Muscle layer of duodenum (tissue), 2 donors: ENCODE data around the gene STK24.

ENCODE experiments used
- H3K27ac ChIP-seq: one replicate; pipeline ENCODE4 v1.7.0; 2013; ENCODE audit warnings: mild to moderate bottlenecking, low read length
- H3K27me3 ChIP-seq: one replicate; pipeline ENCODE4 v1.7.0; 2013; ENCODE audit warnings: low read depth, mild to moderate bottlenecking, control low read depth, low read length
- H3K36me3 ChIP-seq, 2 donors: one replicate each; pipeline ENCODE4 v1.7.0; 2013; ENCODE audit warnings: low read length in 2 of 2, control low read depth in 1 of 2, mild to moderate bottlenecking in 1 of 2; ENCODE audit not compliant: insufficient read depth in 2 of 2, control insufficient read depth in 1 of 2
- H3K4me1 ChIP-seq, 2 donors: one replicate each; pipeline ENCODE4 v1.7.0; 2013; ENCODE audit warnings: low read length in 2 of 2, mild to moderate bottlenecking in 2 of 2, control low read depth in 1 of 2, moderate library complexity in 1 of 2; ENCODE audit not compliant: insufficient read depth in 2 of 2, control insufficient read depth in 1 of 2
- H3K4me3 ChIP-seq, 2 donors: one replicate each; pipeline ENCODE4 v1.7.0; 2013; ENCODE audit warnings: low read length in 2 of 2, low read depth in 1 of 2, mild to moderate bottlenecking in 1 of 2
- H3K9me3 ChIP-seq, 2 donors: one replicate each; pipeline ENCODE4 v1.7.0; 2013; ENCODE audit warnings: low read length in 2 of 2, control low read depth in 1 of 2, mild to moderate bottlenecking in 1 of 2; ENCODE audit not compliant: control insufficient read depth in 1 of 2
- donor health status: healthy.

Gene STK24

GRCh38 chr13:98514288-98514687 is 62.6 kb downstream of the STK24 start:
- no peaks in the 10 kb centered on the region for H3K27me3 ChIP-seq
- no peak overlapping the region for H3K27ac ChIP-seq
- peaks cover 7 to 17% of the 10 kb centered on the region in 2 donors for H3K4me1 ChIP-seq
- no peaks in the 10 kb centered on the region for H3K9me3 ChIP-seq
- no peak overlapping the region for H3K4me3 ChIP-seq
- peaks cover 0 to 10% of the 10 kb centered on the region in 2 donors for H3K36me3 ChIP-seq

- Histone ChIP-seq H3K4me3 (no peak overlapping the region), H3K4me1 (peaks cover 7 to 17% of the 10 kb centered on the region in 2 donors), H3K27ac (no peak overlapping the region), H3K36me3 (peaks cover 0 to 6% of the 10 kb centered on the region in 2 donors), H3K9me3 (no peaks in the 10 kb centered on the region), H3K27me3 (no peaks in the 10 kb centered on the region)
Observed at GRCh38 chr13:98513837-98514236, 63.1 kb downstream of the STK24 start.

DNA sequence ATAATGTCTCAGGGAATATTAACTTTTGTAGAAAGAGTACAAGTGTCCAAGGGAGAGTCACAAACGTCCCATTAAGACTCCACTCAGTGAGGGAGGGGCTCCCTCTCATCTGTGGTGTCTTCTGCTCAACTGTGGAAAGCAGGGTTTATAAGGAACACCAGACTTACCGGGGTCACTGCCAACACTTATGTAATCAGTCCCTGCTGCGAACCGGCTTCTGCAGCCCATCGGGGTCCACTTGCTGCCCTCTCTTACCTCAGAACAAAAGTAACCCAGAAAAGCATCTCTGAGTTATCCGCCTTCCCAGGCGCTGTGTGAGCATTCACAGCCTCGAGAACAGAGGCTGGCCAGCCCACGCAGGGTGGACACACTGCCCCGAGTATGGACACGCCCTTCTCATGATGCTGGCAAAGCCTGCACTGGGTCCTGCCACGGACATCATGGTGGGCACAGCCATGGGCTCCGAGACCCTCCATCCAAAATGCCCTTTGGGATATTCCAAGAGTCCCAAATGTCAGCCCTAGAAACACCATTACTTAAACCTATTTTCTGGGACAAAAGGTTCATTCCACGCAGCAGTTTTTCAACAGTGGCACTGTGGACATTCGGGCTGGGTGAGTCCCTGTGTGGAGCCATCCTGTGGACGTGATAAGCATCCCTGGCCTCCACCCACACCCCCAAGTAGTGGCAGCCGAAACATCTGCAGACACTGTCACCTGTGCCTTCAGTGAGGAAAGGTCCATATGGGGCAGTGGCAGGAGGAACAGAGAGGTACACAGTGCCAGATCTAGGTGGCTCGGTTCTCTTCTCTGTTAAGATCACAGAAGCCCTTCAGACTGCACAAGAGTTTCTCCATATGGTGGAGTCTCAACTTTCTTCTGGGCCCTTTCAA is 63.9 kb downstream of the STK24 start:
- H3K4me1 ChIP-seq: peaks cover 13 to 23% of the 10 kb centered on the region in 2 donors
- no peak overlapping the region for H3K27ac ChIP-seq
- H3K36me3 ChIP-seq: peaks cover 0 to 2% of the 10 kb centered on the region in 2 donors
- no peak overlapping the region for H3K4me3 ChIP-seq
- H3K27me3 ChIP-seq: no peaks in the 10 kb centered on the region
- H3K9me3 ChIP-seq: no peaks in the 10 kb centered on the region

DNA sequence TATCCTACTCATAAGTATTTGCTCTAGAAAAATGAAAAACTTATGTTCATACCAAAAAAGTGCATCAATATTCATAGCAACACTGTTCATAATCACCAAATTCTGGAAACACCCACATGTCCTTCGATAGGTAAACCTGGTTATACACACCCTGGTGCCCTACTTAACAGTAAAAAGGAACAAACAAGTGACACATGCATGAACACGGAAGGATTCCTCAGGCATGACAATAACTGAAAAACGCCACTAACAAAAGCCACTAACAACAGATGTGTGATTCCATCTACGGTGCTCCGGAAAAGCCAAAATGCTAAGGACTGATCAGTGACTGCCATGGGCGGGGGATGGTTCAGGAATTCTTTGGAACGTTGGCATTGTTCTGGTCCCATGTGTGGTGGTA is 65.5 kb downstream of the STK24 start:
- Histone ChIP-seq H3K4me1 (peaks cover 14 to 36% of the 10 kb centered on the region in 2 donors), H3K4me3 (no peak overlapping the region), H3K9me3 (no peaks in the 10 kb centered on the region)

GRCh38 chr13:98510156-98510509 is 66.8 kb downstream of the STK24 start:
- H3K4me1 ChIP-seq: peaks cover 20 to 41% of the 10 kb centered on the region in 2 donors
- H3K27ac ChIP-seq: peak overlapping the region; percentile 29
- H3K4me3 ChIP-seq: no peak overlapping the region
- no peaks in the 10 kb centered on the region for H3K36me3 ChIP-seq
- no peaks in the 10 kb centered on the region for H3K27me3 ChIP-seq
- H3K9me3 ChIP-seq: no peaks in the 10 kb centered on the region

More for the DNA sequence above, 65.5 kb downstream of the STK24 start:
- H3K36me3 ChIP-seq: no peaks in the 10 kb centered on the region
- no peaks in the 10 kb centered on the region for H3K27me3 ChIP-seq
- no peak overlapping the region for H3K27ac ChIP-seq

- no peak overlapping the region for H3K4me3 ChIP-seq
- no peaks in the 10 kb centered on the region for H3K27me3 ChIP-seq
- H3K36me3 ChIP-seq: no peaks in the 10 kb centered on the region
- peak overlapping the region; percentile 29 for H3K27ac ChIP-seq
- no peaks in the 10 kb centered on the region for H3K9me3 ChIP-seq
- H3K4me1 ChIP-seq: peaks cover 20 to 46% of the 10 kb centered on the region in 2 donors
Observed at GRCh38 chr13:98509271-98510155, 67.4 kb downstream of the STK24 start.

GRCh38 chr13:98508685-98509084 is 68.2 kb downstream of the STK24 start:
- H3K27ac ChIP-seq: peak overlapping the region; percentile 29
- no peak overlapping the region for H3K4me3 ChIP-seq
- H3K36me3 ChIP-seq: no peaks in the 10 kb centered on the region
- no peaks in the 10 kb centered on the region for H3K27me3 ChIP-seq
- peaks cover 29 to 55% of the 10 kb centered on the region in 2 donors for H3K4me1 ChIP-seq
- H3K9me3 ChIP-seq: no peaks in the 10 kb centered on the region

- H3K36me3 ChIP-seq: no peaks in the 10 kb centered on the region
- peak overlapping the region; percentile 29 for H3K27ac ChIP-seq
- H3K4me3 ChIP-seq: no peak overlapping the region
- H3K4me1 ChIP-seq: peaks cover 33 to 57% of the 10 kb centered on the region in 2 donors
- no peaks in the 10 kb centered on the region for H3K9me3 ChIP-seq
- H3K27me3 ChIP-seq: no peaks in the 10 kb centered on the region
Observed at GRCh38 chr13:98508280-98508679, 68.6 kb downstream of the STK24 start.

GRCh38 chr13:98507282-98507797 is 69.6 kb downstream of the STK24 start:
- H3K27me3 ChIP-seq: no peaks in the 10 kb centered on the region
- H3K36me3 ChIP-seq: no peaks in the 10 kb centered on the region
- H3K27ac ChIP-seq: peak overlapping the region; percentile 26
- no peaks in the 10 kb centered on the region for H3K9me3 ChIP-seq
- H3K4me3 ChIP-seq: no peak overlapping the region
- H3K4me1 ChIP-seq: peaks cover 36 to 57% of the 10 kb centered on the region in 2 donors

DNA sequence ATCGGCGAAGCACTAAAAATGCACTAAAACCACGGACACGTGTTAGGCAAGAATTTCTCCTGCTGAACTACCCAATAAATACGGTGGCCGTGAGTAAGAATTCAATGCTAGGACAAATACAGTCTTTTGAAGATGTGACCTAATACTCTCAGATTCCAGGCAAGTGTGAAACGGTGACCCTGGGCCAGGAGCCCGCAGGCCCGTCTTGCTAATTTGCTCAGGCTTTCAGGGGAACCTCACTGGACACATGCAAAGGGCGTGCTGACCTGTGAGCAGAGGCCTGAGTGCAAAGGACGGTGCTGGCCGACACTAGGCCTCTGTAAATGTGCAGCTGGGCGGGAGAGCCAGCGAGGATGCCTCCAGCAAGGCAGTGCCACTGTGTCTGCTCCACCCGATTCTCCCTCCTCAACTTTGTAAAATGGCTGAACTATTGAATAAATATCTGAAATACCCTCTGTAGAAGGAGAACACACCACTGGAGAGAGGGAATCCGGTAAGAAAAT is 70.1 kb downstream of the STK24 start:
- peak overlapping the region; percentile 26 for H3K27ac ChIP-seq
- H3K36me3 ChIP-seq: no peaks in the 10 kb centered on the region
- no peaks in the 10 kb centered on the region for H3K9me3 ChIP-seq
- no peaks in the 10 kb centered on the region for H3K27me3 ChIP-seq
- H3K4me1 ChIP-seq: peaks cover 36 to 60% of the 10 kb centered on the region in 2 donors
- H3K4me3 ChIP-seq: no peak overlapping the region

DNA sequence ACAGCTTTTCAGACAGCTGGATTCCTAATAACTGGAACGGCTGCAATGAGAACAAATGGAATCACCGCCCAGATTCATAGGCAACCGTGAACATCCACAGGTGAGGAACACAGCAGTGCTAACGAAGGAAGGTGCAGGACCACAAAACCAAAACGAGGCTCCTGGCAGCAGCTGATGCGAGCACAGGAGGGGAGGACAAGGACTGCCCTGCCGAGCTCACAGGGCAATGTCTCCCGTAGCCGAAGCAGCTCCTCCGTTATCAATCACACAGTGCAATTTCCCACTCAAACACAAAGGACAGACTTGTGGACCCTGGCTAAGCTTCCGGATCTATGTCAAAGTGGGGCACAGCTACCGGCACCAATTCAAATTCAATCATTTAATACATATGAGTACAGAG is 70.6 kb downstream of the STK24 start:
- H3K4me3 ChIP-seq: no peak overlapping the region
- no peaks in the 10 kb centered on the region for H3K27me3 ChIP-seq
- H3K9me3 ChIP-seq: no peaks in the 10 kb centered on the region
- H3K27ac ChIP-seq: no peak overlapping the region
- H3K4me1 ChIP-seq: peaks cover 36 to 60% of the 10 kb centered on the region in 2 donors
- no peaks in the 10 kb centered on the region for H3K36me3 ChIP-seq
